Astrocyte of the spinal cord (primary cell): ENCODE results near the gene PDZD2.
"Not testable (repeated sequence)": the region's sequence is repeated elsewhere in the genome, so short reads cannot be mapped to it uniquely, and the experiment has no call there.

Source experiments
- DNase-seq: peaks from one replicate; pipeline ENCODE4 v3.0.0; 2011; ENCODE audit warnings: low read depth, low spot score
- H3K4me3 ChIP-seq: 2 replicates; pipeline ENCODE4 v1.5.1; 2011; ENCODE audit warnings: low read depth, mild to moderate bottlenecking, low read length, moderate library complexity
- in situ Hi-C: cut with HindIII; loops from 2 replicates; pipeline ENCODE4 v1.10.0; 2017; ENCODE audit warnings: low sequenced_read_pairs
- TF ChIP-seq, protein P1 (sequence below): IDR thresholded peaks from 2 replicates; pipeline ENCODE4 v1.5.1; 2012; ENCODE audit warnings: low read depth, mild to moderate bottlenecking, low read length, inconsistent platforms

PDZD2 gene

DNA sequence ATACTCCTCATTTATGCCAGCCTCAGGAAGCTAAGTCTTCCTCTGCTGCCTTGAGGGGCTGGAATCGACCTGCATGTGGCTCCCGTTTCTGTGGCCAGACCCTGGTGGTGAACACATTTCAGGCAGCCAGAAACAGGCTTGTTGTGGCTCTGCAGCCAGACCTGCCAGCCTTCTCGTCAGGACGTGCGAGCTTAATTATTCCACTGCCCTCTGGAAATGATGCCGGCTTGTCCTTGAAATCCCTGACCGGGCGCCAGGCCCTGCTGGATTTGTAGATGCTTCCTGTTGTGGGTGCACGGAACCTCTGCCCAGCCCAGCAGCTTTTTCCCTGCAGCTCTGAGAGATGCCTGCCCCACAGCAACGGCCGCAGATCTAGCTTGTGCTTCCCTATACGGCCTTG lies 41.6 kb downstream of the PDZD2 start:
- no peak overlapping the region for H3K4me3 ChIP-seq
- no peak for DNase-seq
- TF ChIP-seq, protein P1, sequence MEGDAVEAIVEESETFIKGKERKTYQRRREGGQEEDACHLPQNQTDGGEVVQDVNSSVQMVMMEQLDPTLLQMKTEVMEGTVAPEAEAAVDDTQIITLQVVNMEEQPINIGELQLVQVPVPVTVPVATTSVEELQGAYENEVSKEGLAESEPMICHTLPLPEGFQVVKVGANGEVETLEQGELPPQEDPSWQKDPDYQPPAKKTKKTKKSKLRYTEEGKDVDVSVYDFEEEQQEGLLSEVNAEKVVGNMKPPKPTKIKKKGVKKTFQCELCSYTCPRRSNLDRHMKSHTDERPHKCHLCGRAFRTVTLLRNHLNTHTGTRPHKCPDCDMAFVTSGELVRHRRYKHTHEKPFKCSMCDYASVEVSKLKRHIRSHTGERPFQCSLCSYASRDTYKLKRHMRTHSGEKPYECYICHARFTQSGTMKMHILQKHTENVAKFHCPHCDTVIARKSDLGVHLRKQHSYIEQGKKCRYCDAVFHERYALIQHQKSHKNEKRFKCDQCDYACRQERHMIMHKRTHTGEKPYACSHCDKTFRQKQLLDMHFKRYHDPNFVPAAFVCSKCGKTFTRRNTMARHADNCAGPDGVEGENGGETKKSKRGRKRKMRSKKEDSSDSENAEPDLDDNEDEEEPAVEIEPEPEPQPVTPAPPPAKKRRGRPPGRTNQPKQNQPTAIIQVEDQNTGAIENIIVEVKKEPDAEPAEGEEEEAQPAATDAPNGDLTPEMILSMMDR: no peak
- in situ Hi-C loops: no loop called here

DNA sequence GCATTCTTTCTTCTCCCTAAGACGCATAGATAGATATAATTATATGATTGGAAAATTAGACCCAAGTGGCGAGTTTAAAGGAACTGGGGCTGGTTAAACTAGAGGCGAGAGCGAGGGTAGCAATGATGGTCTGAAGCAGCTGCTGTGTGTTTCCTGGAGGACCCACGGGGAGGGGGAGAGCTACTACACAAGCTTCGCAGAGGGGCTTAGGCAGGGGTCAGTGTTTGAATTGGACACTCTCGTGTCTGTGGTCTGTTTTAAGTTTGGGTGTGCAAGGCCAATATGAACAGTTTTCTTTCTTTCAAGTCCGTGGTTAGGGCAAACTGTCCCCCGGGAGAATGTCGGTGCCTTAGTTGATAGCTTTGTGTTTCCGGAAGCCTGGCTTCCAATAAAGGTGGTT lies 43.1 kb downstream of the PDZD2 start:
- H3K4me3 ChIP-seq: no peak overlapping the region
- in situ Hi-C loops: no loop called here
- DNase-seq: no peak
- TF ChIP-seq, protein P1: no peak

DNA sequence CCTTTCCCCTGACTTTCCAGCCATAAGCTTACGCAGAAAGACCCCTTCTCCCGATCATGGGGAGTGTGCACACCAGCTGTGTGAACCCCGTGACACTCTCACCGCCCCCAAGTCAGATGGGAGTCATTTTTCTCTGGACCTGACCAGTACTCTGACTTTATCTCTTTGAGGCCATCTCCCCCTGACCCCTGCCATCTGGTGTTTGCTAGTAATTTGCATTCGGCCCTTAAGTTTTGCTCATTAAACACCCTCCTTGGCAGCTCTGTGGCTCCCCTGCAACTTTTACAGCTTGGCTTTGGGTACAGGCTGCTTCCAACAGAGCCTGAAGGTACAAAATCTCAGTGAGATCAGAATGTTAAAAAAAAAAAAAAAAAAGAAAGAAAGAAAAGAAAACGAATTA lies 43.9 kb downstream of the PDZD2 start:
- in situ Hi-C loops: no loop called here
- no peak for DNase-seq
- TF ChIP-seq, protein P1: no peak
- H3K4me3 ChIP-seq: no peak overlapping the region

DNA sequence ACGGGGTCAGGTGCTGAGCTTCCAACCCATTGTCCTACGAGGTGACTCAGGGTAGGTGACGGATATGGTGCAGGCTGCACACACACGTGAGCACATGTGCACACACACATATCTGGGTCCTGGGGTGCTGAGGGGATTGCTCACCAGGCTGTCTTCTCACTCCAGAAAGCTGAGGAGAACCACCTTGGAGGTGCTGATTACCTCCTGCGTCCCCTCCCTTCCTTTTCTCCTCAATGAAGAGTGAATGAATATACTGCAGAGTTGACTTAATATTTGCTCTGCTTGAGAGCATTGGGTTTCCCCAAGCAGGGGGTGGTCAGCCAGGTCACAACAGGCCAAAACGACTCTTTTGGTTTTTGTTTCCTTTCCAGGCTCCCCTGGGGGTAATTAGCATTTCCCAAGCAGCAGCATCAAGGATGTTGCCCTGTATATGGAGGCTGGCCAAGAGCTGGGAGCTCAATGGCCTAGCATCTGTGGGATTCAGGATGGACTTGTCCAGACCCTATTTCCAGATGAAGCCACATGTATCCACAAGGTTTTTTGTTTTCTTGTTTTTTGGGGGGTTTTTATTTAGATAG lies 49.7 kb downstream of the PDZD2 start:
- in situ Hi-C loops: no loop called here
- no peak for DNase-seq
- TF ChIP-seq, protein P1: no peak
- no peak overlapping the region for H3K4me3 ChIP-seq

DNA sequence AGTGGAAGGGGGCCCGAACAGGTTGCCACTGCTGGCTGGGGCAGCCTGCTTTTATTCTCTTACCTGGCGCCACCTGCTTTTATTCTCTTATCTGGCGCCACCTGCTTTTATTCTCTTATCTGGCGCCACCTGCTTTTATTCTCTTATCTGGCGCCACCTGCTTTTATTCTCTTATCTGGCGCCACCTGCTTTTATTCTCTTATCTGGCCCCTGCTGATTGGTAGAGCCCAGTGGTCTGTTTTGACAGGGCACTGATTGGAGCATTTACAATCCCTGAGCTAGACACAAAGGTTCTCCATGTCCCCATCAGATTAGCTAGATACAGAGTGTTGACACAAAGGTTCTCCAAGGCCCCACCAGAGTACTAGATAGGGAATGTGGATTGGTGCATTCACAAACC lies 52.5 kb downstream of the PDZD2 start:
- H3K4me3 ChIP-seq, in situ Hi-C loops, DNase-seq: not testable (repeated sequence)

DNA sequence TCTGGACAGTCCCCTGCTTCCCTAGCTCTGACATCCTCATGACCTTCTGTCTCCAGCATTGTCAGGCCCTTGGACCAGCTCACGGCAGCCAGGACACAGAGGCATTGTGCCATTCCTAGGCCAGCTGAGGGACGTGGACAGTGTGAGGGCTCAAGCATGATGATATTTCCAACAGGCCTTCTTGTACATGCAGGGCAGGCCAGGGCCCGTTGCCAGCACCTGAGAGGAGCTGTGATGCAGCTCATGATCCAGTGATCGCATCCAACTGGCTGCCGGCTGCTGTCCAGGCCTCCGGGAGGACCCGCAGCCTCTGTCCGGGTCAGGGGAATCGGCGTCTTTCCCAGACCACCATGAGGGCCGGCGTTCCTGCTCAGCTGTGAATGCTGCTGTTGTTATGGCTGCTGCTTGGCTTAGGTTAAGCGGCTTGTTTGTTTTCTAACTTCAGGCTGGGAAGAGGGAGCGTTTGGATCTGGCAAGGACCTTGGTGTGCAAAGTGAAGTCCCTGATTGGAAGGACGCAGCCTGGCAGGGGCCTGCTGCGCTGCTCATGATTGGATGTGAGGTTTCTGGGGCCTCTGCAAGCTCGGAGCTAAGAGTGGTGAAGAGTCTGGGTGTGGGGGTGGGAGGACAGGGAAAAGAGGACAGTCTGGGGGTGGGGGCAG lies 53.8 kb downstream of the PDZD2 start:
- TF ChIP-seq, protein P1: no peak
- no peak for DNase-seq
- in situ Hi-C loops: no loop called here
- no peak overlapping the region for H3K4me3 ChIP-seq

DNA sequence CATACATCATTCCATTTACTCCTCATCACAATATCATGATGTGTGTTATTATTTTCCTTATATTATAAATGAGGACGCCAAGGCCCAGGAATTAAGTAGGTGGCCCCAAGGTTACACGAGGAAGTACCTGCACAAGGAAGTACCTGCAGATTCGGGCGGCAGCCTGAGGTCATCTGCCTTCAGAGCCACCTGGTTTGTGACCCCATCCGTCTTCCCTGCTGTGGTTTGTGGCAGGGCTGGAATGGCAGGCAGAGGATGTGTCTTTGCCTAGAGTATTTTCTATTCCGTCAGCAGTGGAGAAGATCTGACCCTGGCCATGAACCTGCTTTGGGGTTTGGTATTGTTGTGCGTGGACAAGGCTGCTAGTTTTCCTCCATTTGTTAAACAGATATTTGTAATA lies 59.7 kb downstream of the PDZD2 start:
- no peak overlapping the region for H3K4me3 ChIP-seq
- DNase-seq: no peak
- in situ Hi-C loops: no loop called here
- TF ChIP-seq, protein P1: no peak
